Thyroid gland (tissue), 4 donors: ENCODE measurements around the gene SCAMP1.

Experiments
- POLR2A ChIP-seq, 2 donors: fragments of 450-650 bp; IDR thresholded peaks; one replicate each; pipeline ENCODE4 v1.6.1; 2017; ENCODE audit warnings: antibody characterized with exemption in 2 of 2, mild to moderate bottlenecking in 2 of 2, moderate library complexity in 1 of 2
- TF ChIP-seq, protein P1 (sequence below), 6 experiments: fragments of 200-600 bp in 3 of 6; fragments of 450-650 bp in 3 of 6; sonication (generic) in 3 of 6; IDR thresholded peaks; one replicate each; pipeline ENCODE4 v1.5.1; 2016 to 2019; ENCODE audit warnings: antibody characterized with exemption in 6 of 6, mild to moderate bottlenecking in 2 of 6, inconsistent platforms in 1 of 6, moderate library complexity in 1 of 6

DNA sequence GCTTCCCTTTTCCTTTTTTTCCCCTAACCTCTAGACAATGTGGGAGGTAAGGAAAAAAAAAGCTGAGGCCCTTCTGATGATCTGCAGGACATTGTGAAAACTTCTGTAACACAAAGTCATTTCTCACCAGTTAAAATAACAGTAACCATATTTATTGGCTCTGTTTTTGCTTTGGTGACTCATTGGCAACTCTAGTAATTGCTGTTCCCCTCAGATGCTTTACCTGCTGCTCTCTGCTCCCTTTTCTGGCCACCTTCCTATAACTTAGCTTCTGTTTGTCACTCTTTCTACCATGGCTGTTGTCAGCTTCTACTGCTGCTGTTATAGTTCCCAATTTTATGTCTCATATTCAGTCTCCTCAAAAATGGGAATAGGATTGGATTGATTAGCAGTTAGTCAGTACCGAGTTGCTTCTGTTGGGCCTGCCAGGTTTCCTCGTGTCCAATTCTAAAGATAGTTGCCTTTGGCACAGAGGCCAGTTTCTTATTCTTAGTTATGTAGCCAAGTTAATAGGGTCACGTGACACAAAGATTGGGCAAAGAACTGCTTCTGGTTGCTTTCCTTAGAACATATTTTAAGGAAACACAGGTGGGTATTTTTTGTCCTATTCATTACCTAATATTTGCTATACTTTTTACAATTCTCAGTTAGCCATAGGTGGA is 16.8 kb downstream of the SCAMP1 start:
- TF ChIP-seq, protein P1, sequence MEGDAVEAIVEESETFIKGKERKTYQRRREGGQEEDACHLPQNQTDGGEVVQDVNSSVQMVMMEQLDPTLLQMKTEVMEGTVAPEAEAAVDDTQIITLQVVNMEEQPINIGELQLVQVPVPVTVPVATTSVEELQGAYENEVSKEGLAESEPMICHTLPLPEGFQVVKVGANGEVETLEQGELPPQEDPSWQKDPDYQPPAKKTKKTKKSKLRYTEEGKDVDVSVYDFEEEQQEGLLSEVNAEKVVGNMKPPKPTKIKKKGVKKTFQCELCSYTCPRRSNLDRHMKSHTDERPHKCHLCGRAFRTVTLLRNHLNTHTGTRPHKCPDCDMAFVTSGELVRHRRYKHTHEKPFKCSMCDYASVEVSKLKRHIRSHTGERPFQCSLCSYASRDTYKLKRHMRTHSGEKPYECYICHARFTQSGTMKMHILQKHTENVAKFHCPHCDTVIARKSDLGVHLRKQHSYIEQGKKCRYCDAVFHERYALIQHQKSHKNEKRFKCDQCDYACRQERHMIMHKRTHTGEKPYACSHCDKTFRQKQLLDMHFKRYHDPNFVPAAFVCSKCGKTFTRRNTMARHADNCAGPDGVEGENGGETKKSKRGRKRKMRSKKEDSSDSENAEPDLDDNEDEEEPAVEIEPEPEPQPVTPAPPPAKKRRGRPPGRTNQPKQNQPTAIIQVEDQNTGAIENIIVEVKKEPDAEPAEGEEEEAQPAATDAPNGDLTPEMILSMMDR (IDR thresholded peaks at IDR 0.05) = no peak
- TF ChIP-seq POLR2A (IDR thresholded peaks at IDR 0.05) = no peak
